IPS-NIHi7 (cell line): ENCODE results near the gene SDC1.

ENCODE experiments used
- DNase-seq: peaks from one replicate; pipeline ENCODE4 v3.0.0; 2012; ENCODE audit warnings: mixed read lengths; ENCODE audit errors: extremely low spot score

Gene SDC1

DNA sequence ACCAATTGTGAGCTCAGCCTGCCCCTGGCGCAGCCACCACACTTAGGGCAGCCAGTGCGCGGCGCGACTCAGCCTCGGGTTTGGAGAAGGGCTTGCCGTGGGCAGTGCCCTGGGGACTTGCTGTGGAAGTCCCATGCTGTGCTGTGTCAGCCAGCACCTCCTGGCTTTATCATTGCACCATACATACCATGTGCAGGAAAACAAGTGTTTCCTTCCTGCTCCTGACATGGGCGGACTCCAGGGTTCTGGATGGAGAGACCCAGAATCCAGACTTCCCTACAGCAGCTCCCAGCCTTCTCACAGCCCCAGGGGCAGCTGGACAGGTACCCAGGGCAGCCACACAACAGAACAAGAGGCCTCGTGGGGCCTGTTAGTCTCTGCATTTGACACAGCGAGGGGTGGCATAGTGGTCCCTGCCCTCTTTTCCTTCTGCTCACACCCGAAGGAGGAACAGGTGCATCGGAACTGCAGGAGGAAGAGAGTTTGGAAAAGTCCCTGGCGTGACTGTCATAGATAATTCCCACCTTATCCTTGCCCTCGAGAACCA lies 54.2 kb downstream of the SDC1 start:
- DNase-seq: no peak

DNA sequence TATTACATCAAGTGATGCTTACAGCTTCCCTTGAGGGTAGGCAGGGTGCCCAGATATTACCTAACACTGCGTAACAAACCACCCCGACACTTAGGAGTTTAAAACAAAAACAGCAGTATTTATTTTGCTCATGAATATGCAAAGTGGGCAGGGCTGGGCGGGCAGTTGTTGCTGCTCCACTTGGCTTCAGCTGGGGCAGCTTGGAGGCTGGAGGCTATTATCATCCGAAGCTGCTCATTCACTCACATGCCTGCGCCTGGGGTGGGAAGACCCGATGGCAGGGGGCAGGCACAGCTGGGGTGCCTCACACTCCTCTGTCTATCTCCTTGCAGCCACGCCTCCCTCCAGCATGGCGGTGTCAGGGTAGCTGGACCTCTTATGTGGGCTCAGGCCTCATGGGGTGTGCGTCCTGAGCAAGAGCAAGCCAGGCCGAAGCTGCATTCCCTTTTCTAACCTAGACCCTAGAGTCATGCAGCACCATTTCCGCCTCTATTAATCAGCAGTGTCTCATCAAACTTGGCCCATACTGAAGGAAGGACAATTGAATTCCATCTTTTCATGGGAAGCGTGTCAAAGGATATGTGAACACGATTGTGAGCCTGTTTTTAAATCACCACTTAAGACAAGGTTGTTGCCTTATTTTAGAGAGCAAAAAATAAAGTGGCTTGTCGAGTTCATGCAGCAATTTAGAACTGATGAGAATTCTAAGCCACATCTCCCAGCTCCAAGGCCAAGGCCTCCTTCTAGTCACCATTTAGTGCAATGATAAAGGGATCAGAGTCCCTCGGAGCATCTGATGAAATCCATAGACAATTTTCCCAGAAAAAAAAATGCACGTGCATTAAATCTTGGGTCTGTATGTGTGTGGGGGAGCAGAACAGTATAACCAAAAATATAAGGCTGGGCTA lies 54.9 kb downstream of the SDC1 start:
- no peak for DNase-seq

DNA sequence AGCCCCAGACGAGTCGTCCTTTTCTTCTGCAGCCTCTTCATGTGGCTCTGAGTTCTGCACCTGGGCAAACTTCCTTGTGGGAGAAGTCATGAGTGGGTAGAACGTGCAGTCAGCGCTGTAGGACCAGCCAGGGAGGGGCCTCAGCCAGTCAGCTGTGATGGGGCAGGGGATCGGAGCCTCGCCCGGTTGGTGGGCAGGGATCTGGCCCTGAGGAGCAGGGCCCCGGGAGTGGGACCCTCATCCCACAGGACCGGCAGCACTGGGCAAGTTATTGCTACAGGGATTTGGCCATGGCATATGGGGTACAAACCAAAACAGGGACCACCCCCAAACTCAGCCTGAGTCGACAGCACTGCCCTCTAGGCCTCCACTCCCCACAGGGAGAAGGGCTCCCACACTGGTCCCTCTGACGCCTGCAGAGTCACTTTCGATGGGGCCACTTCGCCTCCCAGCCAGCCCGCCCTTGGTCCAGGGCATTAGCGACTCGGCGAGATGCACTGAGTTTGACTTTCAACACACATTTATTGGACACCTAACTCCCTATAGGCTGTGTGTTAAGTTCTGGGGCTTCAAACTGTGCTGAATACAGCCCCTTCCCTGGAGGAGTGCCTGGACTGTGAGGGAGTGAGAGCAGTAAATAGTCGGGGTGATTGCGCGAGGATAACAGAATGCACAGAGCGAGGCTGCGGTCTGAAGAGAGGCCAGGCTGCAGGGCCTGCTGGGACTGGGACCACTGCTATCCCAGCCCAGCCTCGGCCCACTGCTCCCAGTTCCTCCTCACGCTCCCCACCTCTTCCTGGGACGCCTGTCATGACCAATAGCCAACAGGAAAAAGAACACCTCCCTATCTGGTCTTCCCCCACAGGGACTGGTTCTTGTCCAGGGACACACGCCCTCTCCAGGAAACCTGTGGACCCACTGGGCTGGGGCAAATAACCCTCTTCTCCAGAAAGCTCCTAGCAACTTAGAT lies 55.9 kb downstream of the SDC1 start:
- no peak for DNase-seq

DNA sequence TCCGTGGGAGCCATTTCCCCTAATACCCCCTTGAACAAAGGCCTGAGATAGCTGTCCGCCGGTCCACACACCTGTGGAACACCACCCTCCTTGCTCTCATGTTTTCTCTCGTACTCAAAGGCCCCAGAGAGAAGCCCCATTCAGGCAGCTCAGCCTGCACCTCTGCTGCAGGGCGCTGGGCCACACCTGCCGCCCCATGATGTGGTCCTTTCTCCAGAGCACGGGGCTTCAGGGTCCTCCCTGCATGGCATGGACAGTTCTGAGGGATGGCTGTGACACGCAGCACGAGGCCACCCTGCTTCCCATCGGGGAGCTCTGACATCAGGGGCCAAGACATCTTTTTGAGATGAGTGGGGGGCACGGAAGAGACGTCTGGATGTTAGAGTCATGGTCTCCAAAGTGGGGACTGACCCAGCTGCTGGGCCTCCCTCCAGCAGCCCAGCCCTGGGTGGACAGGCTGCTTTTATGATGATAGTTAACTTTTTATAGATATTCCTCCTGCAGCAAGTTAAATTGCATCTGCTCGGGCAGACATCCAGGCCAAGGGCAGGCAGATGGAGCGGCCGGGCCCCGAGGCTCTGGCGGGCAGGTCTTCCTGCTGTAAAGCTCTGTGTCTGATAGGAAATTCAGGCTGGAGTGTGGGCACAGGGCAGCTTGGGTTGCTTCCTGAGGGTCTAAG lies 56.7 kb downstream of the SDC1 start:
- DNase-seq: no peak

DNA sequence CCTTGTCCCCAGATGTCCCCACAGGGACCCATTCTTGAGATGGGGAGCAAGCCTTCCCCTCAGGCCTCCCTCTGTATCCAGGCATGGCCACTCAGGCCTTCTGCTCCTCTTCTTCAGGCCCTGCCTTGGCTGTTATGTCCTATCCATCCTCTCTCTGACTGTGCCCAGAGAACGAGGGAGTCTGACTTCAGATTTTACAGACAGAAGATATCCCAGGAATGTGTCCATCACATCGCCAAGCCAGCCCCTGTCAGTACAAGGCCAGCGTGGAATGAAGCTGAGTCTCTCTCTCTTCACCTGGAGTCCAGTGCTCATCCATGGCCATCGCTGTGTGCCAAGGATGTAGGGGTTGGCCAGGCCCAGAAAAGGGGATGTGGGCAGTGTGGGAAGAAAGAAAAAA lies 57.6 kb downstream of the SDC1 start:
- DNase-seq: no peak

DNA sequence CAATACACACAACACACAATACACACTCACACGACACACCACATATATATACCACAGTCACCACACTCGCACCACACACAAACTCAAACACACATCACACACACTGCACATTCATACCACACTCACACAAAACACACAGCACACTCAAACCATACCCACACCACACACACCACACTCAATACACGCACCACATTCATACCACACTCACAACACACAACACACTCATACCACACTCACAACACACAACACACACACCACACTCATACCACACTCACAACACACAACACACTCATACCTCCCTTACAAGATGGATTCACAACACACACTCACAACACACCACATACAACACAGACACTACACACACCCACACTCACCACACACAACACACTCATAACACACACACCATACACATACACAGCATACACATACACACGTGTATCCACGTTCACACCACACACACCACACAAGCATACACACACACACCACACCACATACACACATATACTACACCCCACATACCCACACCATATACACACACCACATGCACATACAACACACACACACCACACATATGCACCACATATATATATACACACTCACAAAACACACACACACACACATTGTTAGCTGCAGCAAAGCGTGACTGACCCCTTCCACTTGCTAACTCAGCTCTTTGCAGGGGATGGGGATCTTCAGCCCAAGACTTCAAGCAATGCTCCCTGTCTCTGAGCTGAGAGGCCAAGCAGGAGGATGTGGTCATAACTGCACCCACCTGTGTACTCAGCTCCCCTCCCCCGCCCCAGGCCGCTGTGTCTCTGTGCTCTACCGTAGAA lies 59.0 kb downstream of the SDC1 start:
- DNase-seq: no peak

DNA sequence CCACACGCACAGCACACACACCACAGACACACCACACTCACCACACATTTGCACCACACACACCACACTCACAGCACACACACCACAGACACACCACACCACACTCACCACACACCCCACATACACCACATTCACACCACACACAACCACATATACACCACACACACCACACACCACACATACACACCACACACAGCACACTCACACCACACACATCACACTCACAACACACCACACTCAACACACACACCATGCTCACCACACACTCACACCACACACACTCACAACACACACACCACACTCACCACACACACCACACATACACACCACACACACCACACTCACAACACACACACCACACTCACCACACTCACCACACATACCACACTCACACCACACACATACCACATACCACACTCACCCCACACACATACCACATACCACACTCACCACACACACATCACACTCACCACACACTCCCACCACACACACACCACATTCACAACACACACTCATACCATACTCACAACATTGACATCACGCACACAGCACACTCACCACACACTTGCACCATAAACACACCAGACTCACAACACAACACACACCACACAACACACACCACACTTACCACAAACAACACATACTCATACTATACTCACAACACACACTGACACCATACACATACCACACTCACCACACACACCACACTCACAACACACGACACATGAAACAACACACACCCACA lies 60.0 kb downstream of the SDC1 start:
- DNase-seq: no peak

DNA sequence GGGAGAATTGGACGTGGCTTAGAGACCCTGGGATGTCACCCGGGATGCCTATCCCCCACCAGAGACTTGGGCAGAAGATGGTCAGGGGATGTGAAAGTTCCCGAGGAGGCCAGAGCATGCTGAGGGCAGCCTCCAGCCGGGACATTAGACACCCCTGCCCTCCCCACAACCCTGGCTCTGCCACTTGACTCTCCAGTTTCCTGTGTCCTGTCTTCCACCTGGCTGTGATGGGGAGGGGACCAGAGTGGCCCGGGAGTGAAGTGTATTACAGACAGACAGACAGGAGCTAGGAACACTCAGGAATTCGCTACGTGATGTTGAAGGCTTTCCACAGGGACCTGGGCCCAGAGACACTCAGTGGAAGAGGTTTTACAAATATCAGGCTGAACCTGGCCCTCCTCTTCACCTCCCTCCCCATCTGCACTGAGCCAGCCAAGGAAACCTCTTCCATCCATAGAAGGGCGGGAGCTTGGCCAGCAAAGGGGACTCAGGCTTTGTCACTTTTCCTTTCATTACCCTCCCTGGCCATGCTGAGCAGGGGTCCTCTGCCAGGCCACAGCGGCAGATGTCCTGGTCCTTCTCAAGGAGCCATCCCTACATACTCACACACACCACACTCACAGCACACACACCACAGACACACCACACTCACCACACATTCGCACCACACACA lies 60.7 kb downstream of the SDC1 start:
- DNase-seq: no peak

DNA sequence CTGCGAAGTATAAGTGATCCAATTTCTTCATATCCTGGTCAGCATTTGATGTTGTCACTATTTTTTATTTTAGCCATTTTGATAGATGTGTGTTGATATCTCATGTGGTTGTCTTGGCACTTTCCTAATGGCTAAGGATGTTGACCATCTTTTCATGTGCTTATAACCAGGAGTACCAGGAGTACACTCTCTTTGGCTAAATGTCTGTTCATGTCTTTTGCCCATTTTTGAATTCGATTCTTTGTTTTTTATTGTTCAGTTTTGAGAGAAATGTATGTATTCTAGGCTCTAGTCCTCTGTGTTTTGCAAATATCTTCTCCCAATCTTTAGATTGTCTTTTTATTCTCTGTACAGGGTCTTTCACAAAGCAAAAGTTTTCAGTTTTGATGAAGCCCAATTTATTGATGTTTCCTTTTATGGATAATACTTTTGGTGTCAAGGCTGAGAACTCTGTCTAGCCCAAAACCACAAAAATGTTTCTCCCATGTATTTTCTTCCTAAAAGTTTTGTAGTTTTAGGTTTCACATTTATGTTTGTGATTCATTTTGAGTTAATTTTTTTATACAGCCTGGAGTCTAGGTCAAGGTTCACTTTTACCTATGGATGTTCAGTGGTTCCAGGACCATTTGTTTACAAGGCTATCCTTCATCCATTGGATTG lies 65.4 kb downstream of the SDC1 start:
- no peak for DNase-seq

DNA sequence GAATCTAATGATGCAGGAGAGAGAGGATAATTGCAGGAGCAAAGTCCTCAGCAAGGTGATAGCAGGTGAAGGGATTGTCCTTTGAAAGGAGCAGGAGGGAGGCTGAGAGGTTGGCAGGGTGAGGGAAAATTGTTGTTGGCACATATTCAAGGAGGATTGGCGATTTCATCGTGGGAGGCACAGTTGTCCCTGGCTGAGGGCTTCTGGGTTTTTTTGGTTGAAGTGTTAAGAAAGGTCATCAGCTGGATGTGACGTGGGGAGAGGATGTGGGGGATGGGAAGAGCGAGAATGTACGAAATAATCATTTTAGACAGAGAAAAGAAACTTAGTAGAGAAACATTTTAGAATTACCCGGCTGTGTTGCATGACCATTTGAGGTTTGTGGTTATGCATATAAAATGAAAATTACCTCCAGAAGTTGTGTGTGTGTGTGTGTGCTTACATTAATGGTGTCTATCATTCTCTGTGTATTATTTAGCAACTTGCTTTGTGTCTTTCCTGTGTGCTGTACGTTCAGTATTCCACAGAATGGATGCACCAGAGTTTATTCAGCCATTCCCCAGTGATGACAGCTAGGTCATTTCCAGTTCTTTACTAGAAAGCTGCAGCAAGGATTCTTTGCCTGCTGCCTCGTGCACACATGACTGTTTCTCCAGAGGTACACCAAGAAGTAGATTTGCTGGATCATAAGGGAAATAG lies 67.6 kb downstream of the SDC1 start:
- DNase-seq: no peak

DNA sequence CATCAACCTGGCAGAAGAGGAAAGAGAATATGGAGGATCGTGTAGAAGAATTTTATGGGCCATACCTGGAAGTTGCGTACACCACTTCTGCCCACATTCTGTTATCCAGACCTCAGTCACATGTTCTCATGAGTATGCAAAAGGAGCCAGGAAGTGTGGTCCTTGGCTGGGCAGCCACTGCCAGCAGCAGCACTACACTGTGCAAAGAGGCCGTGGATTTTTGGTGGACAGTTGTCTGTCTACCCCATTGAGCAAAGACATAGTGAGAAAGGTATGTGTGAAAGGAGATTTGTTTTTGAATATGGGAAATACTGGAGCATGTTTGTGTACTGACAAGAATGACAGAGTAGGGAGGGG lies 68.1 kb downstream of the SDC1 start:
- DNase-seq: no peak

DNA sequence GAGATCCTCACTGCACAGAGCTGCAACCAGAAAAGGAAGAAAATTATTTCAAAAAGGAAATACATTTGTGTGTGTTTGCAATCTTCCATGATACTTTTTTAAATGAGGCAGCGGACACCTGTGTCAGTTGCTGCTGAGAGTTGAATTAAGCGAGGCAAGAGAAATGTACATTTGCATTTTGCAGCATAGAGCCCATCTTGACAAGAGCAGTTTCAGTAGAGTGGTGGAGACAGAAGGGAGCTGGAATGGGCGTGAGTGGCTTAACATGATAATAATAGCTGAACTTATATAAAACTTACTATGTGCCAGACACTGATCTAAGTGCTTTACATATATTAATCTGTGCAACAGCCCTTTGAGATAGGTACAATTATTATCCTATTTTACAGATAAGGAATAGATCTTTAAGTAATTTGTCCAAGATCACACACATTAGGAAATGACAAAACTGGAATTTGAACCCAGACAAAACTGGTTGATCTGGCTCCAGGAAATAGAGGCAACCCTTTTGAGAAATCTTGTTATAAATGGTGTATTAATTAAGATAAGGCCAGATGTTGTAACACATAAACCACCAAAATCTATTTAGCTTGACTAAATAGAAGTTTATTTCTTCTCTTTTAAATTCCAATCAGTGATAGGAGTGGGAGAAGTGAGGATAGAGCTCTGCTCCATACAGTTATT lies 68.7 kb downstream of the SDC1 start:
- no peak for DNase-seq

DNA sequence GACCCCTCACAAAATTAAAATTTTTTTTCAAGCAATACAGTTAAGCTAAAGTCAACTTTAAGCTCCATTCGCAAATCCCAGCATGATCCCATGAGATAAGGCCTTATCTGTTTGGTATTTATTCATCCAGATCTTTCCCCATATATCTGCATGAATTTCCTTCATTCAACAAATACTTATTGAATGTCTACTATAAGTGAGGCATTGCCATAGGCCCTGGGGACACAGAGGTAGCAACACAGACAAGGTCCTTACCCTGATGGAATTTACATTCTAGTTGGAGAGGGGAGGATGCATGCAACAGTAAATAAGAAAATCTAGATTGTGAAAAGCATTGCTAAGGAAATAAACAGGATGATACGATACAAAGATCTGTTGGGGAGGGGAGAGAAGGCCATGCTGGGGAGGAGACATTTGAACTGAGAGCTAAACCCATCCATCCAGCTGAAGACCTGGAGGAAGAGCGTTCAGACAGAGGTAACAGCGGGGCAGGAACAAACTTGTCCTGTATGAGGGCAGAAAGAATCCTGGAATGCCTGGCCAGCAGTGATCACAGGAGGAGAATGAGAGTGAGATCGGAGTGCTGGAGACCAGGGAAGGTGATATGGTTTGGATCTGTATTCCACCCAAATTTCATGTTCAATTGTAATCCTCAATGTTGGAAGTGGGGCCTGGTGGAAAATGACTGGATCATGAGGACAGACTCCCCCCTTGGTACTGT lies 71.6 kb downstream of the SDC1 start:
- DNase-seq: no peak

DNA sequence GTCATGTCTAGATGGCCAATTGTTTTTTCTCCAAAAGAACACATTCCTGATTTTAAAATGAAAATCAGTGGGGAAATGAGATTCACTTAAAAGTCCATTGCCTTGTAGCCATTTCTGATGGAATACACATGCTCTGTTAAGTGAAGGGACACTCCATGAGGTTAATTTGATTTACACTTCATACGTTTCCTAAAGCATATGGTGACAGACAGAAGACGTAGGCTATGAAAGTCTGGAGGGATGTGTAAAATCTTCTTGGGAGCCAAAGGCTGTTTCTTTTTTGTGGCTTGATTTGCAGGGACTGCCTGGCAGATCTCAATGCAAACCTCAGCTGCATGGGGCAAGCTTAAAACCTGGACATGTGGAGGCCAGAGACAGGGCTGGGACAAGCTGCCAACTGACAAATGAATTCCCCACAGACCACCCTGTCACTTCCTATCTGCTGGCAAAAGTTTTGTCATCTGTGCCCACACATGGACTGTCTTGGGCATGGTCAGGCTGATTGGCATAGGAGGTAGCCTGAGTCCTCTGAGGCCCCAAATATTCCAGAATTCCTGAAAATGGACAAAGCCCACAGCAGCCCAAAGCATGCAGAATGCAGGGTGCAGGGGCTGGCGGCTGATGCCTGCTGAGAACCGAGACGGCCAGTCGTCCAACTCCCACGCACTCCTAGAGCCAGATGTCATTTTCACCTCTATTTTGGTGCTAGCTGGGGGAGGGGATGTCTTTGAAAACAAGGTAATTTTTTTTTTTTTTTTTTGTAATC lies 73.9 kb downstream of the SDC1 start:
- DNase-seq: no peak
